Cerebellar cortex (tissue), 1 donor: ENCODE results near the gene ZNF488.

Source experiments
- DNase-seq: peaks from one replicate; pipeline ENCODE4 v3.0.0-alpha.2; 2015; ENCODE audit warnings: low spot score

The ZNF488 gene

GRCh38 chr10:47366181-47366631 lies 17.9 kb downstream of the ZNF488 start:
- DNase-seq = peak; percentile 40

GRCh38 chr10:47365431-47366180 lies 18.5 kb downstream of the ZNF488 start:
- DNase-seq = no peak

GRCh38 chr10:47364911-47365310 lies 19.2 kb downstream of the ZNF488 start:
- DNase-seq = no peak

GRCh38 chr10:47364366-47364765 lies 19.7 kb downstream of the ZNF488 start:
- no peak for DNase-seq

- no peak for DNase-seq
Measured at GRCh38 chr10:47363781-47364180, 20.3 kb downstream of the ZNF488 start.

GRCh38 chr10:47362199-47362598 lies 21.9 kb downstream of the ZNF488 start:
- no peak for DNase-seq

GRCh38 chr10:47361293-47361692 lies 22.8 kb downstream of the ZNF488 start:
- DNase-seq = no peak

- DNase-seq = no peak
Measured at GRCh38 chr10:47360419-47361040, 23.6 kb downstream of the ZNF488 start.

GRCh38 chr10:47359626-47360418 lies 24.3 kb downstream of the ZNF488 start:
- DNase-seq = no peak

GRCh38 chr10:47359101-47359500 lies 25.0 kb downstream of the ZNF488 start:
- no peak for DNase-seq

GRCh38 chr10:47358457-47358856 lies 25.6 kb downstream of the ZNF488 start:
- peak; percentile 74 for DNase-seq

- no peak for DNase-seq
Measured at GRCh38 chr10:47357911-47358310, 26.2 kb downstream of the ZNF488 start.

- no peak for DNase-seq
Measured at GRCh38 chr10:47357131-47357582, 26.9 kb downstream of the ZNF488 start.

GRCh38 chr10:47356708-47357107 lies 27.4 kb downstream of the ZNF488 start:
- no peak for DNase-seq

GRCh38 chr10:47354900-47355299 lies 29.2 kb downstream of the ZNF488 start:
- DNase-seq = no peak

- no peak for DNase-seq
Measured at GRCh38 chr10:47354165-47354564, 29.9 kb downstream of the ZNF488 start.

GRCh38 chr10:47353351-47353750 lies 30.7 kb downstream of the ZNF488 start:
- no peak for DNase-seq

GRCh38 chr10:47351899-47352815 lies 31.9 kb downstream of the ZNF488 start:
- no peak for DNase-seq

- no peak for DNase-seq
Measured at GRCh38 chr10:47350671-47351640, 33.1 kb downstream of the ZNF488 start.

- no peak for DNase-seq
Measured at GRCh38 chr10:47349941-47350371, 34.1 kb downstream of the ZNF488 start.
